NCI-H2227 (cell line): ENCODE results near the gene KRTCAP2.
"Not testable (repeated sequence)": the region's sequence is repeated elsewhere in the genome, so short reads cannot be mapped to it uniquely, and the experiment has no call there.

ENCODE experiments used
- DNase-seq: peaks from one replicate; lab custom pipeline; 2025; ENCODE audit not compliant: unreplicated experiment; lab: John Stamatoyannopoulos, UW

KRTCAP2 gene

GRCh38 chr1:155170101-155170785 lies 2.9 kb downstream of the KRTCAP2 start:
- no peak for DNase-seq

GRCh38 chr1:155169541-155169940 lies 3.6 kb downstream of the KRTCAP2 start:
- no peak for DNase-seq

- DNase-seq = no peak
Observed at GRCh38 chr1:155168456-155169210, 4.5 kb downstream of the KRTCAP2 start.

GRCh38 chr1:155168105-155168445 lies 5.0 kb downstream of the KRTCAP2 start:
- not testable (repeated sequence) for DNase-seq

- DNase-seq = peak; percentile 94
Observed at GRCh38 chr1:155167166-155168104, 5.7 kb downstream of the KRTCAP2 start.

GRCh38 chr1:155166471-155167165 lies 6.5 kb downstream of the KRTCAP2 start:
- DNase-seq = peak; percentile 67

- DNase-seq = no peak
Observed at GRCh38 chr1:155166051-155166470, 7.0 kb downstream of the KRTCAP2 start.

- DNase-seq = not testable (repeated sequence)
Observed at GRCh38 chr1:155164625-155165024, 8.5 kb downstream of the KRTCAP2 start.

- DNase-seq = not testable (repeated sequence)
Observed at GRCh38 chr1:155163785-155164184, 9.3 kb downstream of the KRTCAP2 start.

- not testable (repeated sequence) for DNase-seq
Observed at GRCh38 chr1:155162631-155163030, 10.5 kb downstream of the KRTCAP2 start.

- no peak for DNase-seq
Observed at GRCh38 chr1:155160128-155160527, 13.0 kb downstream of the KRTCAP2 start.

- DNase-seq = no peak
Observed at GRCh38 chr1:155158991-155159390, 14.1 kb downstream of the KRTCAP2 start.

- DNase-seq = not testable (repeated sequence)
Observed at GRCh38 chr1:155155996-155156643, 17.0 kb downstream of the KRTCAP2 start.

- DNase-seq = no peak
Observed at GRCh38 chr1:155145491-155145890, 27.6 kb downstream of the KRTCAP2 start.

- no peak for DNase-seq
Observed at GRCh38 chr1:155141749-155142148, 31.4 kb downstream of the KRTCAP2 start.

GRCh38 chr1:155140630-155140953 lies 32.5 kb downstream of the KRTCAP2 start:
- DNase-seq = no peak

GRCh38 chr1:155139895-155140629 lies 33.0 kb downstream of the KRTCAP2 start, which contains the start of gene DPM3:
DPM3 (minus strand) TSS chr1:155140531; CDS start chr1:155140240, 291 bp downstream.
- peak; percentile 92 for DNase-seq

- DNase-seq = no peak
Observed at GRCh38 chr1:155137154-155137949, 35.8 kb downstream of the KRTCAP2 start.

- no peak for DNase-seq
Observed at GRCh38 chr1:155136748-155137147, 36.4 kb downstream of the KRTCAP2 start.
